HTR-8/SVneo (cell line): ENCODE data around the gene NPIPA8.
"Not testable (repeated sequence)": the region's sequence is repeated elsewhere in the genome, so short reads cannot be mapped to it uniquely, and the experiment has no call there.

Source experiments
- DNase-seq: peaks from one replicate; pipeline ENCODE4 v3.0.0; 2011; ENCODE audit warnings: low spot score, mixed read lengths; ENCODE audit not compliant: insufficient read length
- FAIRE-seq: peaks from 2 replicates; lab custom pipeline; 2011; peaks lifted over from hg19 to GRCh38; lab: Jason Lieb, UNC

The NPIPA8 gene

DNA sequence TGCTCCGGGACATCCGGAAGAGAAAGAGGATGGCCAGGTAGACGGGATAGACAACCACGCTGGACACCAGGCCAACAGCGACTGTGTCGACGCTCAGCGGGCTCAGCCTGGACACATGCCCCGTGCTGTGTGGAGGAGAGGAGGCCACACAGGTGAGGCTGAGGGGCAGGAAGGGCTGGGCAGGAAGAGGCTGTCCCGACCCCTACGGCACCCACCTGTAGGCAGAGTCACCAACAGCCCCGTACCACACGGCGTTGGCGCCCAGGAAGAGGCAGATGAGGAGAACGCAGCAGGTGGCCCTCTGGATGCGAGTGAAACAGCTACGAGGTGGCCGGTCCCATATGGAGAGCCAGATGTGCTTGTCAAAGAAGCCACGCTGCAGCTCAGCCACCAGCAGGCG is at the start of gene NPIPA8:
Gene NPIPA8 (minus strand): TSS at position 101 of the 400 bp plus-strand sequence. CDS start 4,074 bp downstream, outside the sequence.
- DNase-seq, FAIRE-seq: not testable (repeated sequence)

DNA sequence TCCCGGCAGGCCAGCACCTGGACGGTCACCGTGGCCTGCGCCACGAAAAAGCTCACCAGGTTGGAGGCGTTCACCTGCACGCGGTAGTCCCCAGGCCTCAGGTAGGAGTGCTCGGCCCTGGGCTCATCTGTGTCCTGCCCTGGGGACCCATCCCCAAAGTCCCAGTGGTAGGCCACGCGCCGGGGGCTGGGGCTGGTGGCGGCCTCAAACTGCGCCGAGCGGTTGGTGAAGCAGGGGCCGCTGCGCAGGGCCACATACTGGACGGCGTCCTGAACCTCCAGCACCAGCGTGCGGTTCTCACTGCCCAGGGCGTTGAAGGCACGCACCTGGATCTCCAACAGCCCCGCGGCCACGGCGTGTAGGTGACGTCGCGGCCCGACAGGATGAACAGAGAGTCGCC is 48.7 kb upstream of the NPIPA8 start:
- not testable (repeated sequence) for DNase-seq, FAIRE-seq

DNA sequence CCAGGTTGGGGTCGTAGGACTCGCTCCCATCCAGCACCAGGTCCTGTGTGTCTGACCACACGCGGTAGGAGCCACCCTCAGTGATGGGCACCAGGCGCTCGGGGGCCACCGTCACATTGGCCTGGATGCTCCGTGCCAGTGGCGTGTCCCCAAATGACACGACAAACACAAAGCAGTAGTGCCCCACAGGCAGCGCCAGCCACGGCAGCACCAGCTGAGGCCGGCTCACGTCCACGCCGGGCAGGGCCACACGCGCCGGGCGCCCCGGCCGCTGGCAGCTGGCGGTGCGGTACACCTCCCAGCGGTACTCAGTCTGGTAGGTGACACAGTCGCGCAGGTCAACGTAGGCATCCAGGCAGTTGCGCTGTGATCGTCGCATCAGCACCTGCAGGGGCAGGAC is 48.3 kb upstream of the NPIPA8 start:
- FAIRE-seq, DNase-seq: not testable (repeated sequence)

DNA sequence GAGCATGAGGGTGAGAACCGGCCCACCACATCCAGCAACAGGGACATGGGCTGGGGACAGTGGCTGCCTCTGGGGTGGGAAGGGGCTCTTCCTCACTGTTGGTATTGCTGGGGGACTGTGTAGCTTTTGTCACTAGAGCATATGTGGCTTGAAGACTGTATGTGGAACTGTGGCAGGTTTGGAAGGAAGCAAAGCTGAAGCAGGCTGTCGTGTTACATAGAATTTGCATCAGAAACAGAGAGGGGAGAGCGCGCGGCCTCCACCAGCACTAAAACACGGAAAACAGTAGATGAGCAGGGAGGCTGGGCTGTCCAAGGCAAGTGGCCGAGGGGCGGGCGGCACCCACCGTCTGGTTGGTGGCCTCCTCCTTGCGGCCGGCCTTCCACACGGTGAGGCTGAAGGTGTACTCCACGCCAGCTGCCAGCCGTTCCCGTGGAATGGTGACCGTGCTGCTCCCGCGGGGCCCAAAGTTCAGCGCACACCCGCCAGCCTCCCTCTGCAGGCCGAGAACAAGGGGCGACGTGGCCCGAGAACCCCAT is 47.6 kb upstream of the NPIPA8 start:
- not testable (repeated sequence) for DNase-seq, FAIRE-seq

DNA sequence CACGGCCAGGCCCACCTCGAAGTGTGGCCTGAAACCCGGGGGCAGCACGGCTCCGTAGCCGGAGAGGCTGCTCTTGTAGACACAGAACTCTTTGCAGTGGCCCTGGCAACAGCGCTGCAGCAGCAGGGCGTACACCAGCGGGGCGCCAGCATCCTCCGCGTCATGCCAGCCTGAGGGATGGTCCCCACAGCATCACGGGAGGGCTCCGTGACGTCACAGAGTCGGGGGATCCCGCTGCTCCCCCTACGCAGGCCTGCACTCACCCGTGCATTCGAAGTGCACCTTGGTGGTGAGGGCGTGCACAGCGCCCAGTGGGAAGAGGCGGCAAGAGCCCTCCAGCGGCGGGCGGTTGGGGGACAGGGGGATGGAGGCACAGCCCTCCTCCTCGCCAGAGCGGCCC is 46.2 kb upstream of the NPIPA8 start:
- FAIRE-seq, DNase-seq: not testable (repeated sequence)

DNA sequence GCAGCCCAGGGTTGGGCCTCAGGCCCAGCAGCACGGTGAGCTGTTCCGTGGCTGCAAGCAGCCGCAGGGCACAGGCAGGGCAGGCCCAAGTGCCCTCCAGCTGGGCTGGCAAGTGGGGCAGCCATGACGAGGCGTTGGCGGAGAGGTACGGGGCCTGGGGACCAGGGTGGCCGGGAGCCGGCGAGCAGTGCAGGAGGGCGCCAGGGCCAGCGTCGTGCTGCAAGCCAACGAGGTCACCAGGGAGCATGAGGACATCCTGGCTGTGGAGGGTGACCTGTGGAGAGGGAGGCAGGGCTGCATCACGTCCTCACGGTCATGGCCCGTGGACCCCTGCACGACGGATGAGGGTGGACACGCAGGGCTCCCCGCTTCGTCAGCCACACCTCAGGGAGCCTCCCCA is 11.2 kb upstream of the NPIPA8 start:
- not testable (repeated sequence) for FAIRE-seq, DNase-seq

DNA sequence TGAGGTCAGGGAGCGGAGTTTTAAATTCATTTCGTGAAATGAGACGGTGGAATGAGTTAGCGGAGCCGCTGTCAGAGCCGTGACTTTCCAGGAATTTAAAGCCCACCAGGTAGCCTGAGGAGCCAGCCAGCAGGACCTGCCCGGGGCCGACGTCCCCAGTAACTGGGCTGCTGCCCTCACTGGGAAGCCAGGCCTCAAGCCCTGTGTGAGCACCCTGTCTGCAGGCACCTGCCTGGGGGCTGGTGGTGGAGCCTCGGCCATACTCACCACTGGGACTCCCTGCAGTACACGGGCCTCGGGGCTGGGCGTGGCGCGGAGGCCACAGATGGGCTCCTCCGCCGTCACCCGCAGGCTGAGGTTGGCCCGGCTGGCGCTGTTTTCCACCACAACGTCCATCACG is 10.5 kb upstream of the NPIPA8 start:
- not testable (repeated sequence) for DNase-seq, FAIRE-seq

DNA sequence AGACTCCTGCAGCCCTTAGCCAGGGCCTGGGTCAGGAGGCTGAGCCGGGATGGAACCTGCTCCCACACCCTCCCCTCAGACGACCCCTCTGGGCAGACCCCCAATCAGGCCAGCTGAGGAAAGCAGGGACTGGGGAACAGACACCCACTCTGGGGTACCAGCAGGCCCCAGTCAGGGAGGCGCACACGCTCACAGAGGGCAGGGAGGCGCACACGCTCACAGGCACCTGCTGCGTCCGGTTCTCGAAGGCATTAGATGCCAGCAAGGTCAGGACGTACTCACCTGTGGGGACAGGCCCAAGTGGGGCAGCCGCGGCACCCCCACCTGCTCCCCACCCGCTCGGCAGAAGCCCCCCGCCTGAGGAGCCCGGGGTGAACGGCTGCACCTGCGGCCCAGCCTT is 8.1 kb upstream of the NPIPA8 start:
- not testable (repeated sequence) for DNase-seq, FAIRE-seq

DNA sequence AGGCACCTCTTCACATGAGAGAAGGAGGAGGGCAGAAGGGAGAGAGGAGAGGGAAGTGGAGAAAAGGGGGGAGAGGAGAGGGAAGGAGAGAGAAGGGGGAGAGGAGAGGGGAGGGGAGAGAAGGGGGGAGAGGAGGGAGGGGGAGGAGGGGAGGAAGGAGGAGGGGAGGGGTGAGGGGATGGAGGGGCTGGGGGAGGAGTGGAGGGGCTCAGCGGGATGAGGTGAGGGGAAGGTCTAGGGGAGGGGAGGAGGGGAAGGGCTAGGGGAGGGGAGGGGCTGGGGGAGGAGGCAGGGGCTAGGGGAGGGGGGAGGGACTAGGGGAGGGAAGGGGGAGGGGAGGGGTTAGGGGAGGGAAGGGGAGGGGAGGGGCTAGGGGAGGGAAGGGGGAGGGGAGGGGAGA is 5.5 kb upstream of the NPIPA8 start:
- not testable (repeated sequence) for FAIRE-seq

DNA sequence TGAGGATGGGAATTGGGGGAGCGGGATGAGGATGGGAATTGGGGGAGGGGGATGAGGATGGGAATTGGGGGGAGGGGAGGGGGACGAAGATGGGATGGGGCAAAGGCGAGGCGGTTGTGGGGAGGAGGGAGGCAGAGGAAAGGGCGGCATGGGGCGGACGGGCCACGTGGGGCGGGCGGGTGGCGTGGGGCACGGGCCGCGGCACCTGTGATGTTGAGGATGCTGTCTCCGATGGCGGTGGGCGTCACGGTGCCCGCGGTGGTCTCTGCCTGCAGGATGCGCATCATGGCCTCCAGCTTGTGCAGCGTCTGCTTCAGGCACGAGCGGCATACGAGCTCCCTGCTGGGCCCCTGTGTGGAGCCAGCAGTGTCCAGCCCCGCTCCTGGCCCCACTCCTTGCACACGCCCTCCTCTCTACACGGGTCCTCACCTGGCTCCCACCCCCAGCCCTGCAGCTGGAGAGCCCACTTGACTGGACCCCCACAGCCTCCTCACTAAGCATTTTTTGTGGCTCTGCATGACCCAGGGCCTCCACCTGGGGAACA is 5.0 kb upstream of the NPIPA8 start:
- DNase-seq, FAIRE-seq: not testable (repeated sequence)

More for the DNA sequence above, 5.5 kb upstream of the NPIPA8 start:
- DNase-seq, result not testable (repeated sequence)

DNA sequence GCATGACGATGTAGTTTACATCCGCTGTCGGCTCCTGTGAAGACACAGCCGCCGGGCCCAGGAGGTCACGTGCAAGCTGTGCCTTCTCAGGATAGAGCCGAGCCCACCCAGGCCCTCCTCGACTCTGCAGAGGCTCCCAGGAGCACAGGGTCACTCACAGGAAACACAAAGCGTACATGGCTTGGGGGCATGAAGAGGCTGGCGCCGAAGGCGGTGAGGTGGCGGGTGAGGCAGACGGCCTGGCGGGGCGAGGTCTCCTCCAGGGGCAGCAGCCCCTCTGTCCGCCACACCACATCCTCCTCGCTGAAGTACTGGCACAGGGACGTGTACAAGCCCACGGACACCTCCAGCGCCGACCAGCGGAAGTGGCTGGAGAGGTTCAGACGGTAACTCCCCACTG is 2.7 kb upstream of the NPIPA8 start:
- DNase-seq, FAIRE-seq: not testable (repeated sequence)

DNA sequence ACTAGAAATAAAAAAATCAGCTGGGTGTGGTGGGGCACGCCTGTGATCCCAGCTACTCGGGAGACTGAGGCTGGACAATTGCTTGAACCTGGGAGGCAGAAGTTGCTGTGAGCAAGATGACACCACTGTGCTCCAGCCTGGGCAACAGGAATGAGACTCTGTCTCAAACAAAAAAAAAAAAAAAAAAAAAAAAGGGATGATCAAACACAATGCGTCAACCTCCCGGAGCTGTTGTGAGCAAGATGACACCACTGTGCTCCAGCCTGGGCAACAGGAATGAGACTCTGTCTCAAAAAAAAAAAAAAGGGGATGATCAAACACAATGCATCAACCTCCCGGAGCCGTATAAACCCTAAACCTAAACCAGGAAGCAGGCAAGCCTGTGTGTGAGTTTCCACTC is 24.7 kb downstream of the NPIPA8 start:
- not testable (repeated sequence) for DNase-seq, FAIRE-seq

DNA sequence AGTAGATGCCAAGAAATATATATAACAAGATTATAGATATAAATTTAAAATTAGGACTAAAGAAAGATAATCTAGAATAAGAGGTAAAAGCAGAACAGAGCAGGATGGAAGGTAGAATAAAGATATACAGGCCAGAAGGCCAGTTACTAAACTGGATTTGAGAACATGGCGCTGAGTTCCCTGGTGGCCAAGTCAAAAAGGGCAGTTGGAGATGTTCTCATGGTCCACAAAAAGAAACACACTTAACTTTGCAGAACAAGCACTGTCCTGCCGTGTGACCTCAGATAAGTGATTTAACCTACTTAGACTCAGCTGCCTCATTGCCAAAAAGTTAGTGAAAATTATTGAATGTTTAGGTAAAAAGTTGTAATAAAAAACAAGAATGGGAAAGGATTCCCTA is 27.4 kb downstream of the NPIPA8 start:
- DNase-seq, FAIRE-seq: not testable (repeated sequence)

DNA sequence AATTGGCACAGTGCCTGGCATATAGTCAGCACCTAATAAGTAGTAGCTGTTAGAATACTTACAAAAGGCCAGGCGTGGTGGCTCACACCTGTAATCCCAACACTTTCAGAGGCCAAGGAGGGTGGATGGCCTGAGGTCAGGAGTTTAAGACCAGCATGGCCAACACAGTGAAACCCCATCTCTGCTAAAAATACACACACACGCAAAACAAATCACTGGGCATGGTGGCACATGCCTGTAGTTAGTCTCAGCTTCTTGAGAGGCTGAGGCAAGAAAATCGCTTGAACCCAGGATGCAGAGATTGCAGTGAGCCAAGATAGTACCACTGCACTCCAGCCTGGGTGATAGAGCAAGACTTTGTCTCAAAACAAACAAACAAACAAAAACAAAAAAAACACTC is 29.3 kb downstream of the NPIPA8 start:
- DNase-seq, FAIRE-seq: not testable (repeated sequence)

DNA sequence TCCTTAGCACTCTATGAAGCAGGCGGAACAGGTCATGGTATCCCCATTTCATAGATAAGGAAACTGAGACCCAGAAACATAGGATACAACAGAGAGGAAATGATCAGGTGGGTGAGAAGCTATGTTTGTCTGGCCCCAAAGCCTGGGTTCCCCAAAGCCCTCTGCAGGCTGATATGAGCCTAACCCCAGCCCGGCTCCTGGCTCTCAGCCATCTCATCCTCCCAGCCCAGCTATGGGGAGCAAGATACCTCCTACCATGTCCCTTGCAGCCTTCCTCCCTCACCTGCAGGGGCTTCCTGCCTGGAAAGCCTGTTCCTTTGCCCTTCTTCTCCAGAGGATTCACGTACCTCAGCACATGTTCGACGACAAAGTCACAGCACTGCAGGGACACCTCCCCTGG is 30.5 kb downstream of the NPIPA8 start:
- DNase-seq, FAIRE-seq: not testable (repeated sequence)

DNA sequence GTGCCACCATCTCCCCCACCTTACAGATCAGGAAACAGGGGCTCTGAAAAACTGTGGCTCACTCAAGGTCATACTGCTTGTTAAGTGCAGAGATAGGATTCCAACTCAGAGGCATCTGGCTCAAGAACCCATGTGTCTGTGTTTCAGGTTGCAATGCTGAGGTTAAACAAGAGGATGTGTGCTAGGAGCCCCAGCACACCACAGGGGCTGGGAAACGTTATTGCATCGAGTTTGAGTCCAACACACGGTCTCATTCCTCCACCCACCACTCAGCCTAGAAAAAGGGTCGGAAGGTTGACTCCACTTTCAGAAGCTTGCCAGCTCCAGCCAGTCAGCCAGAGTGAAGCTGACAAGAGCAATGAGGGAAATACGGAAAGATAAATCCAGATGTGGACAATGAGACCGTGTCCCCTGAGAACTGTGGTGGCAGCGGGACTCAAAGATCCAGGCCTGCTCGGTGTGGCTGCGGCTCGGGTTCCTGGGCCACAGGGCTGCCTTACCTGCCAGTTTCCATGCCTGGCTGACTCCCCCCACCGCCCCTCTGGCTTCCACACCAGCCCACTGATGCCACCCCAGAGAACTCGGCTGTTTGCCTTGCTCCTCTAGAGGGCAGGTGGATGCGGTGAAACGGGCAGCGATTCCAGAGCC is 33.4 kb downstream of the NPIPA8 start:
- DNase-seq, FAIRE-seq: not testable (repeated sequence)

DNA sequence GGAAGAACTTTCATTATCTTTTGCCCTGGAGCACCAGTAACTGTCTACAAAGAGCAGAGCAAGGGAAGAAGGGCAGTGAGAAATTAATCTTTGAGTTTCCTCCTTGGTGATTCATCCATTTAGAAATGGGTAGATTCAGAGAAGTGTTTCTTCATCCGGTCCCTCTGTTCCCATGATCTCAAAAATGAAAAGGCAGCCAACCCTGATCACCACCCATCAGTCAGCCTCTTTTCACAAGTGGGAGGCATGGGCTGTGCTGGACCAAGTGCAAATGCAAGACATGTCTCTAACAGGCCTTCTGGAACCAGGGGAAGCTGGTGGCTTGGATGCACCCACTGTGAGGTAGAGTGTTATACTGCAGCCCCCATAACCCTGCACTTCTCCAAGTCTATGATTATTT is 38.8 kb downstream of the NPIPA8 start:
- not testable (repeated sequence) for FAIRE-seq, DNase-seq

DNA sequence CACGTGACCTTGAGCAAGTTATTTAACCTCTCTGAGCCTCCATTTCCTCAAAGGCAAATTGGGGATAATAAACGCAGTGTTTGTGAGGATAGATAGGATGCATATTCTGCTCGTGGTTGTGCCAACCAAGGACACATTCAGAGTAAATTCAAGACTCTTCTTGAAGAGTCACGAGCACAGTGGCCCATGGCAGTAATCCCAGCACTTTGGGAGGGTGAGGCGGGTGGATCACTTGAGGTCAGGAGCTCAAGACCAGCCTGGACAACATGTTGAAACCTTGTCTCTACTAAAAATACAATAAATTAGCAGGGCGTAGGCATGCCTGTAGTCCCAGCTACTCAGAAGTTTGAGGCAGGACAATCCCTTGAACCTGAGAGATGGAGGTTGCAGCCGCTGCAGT is 39.6 kb downstream of the NPIPA8 start:
- FAIRE-seq, DNase-seq: not testable (repeated sequence)

DNA sequence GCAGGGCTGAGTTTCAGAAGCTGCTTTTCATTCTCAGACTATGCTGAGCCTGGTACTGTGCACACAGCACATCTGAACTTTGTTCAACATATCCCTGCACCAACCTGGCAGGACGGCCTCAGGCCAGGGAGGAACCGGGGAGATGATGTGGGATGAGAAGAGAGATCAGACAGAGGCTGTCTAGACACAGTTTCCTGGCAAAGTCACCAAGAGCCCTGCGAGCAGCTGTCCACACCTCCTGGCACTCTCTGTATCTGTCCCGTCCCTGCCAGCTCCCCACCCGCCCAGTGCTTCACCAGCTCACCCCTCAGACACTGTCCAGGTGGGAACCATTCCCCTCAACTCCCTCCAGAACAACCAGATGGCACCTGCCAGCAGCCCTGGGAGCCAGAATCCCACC is 42.2 kb downstream of the NPIPA8 start:
- FAIRE-seq, DNase-seq: not testable (repeated sequence)

DNA sequence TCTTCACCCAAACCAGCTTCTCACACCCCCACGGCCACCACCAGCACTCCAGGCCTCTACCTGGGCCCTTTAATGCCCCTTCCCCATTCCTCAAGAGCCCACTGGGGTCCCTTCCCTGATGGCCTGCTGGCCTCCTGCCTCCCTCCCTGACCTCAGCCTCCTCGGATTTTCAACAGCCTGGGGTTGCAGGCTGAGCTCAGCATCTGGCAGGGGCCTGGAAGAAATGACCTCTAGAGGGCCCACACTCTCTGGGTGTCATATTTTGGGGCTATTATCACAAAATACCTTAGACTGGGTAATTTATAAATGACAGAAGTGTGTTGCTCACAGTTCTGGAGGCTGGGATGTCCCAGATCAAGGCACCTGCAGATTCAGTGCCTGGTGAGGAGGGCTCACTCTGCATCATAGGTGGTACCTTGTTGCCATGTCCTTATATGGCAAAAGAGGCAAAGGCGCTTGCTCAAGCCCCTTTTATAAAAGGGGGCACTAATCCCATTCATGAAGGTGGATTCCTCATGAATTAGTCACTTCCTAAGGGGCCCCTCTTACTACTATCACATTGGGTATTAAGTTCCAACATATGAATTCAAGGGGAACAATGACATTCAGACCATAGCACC is 43.1 kb downstream of the NPIPA8 start:
- not testable (repeated sequence) for FAIRE-seq, DNase-seq

DNA sequence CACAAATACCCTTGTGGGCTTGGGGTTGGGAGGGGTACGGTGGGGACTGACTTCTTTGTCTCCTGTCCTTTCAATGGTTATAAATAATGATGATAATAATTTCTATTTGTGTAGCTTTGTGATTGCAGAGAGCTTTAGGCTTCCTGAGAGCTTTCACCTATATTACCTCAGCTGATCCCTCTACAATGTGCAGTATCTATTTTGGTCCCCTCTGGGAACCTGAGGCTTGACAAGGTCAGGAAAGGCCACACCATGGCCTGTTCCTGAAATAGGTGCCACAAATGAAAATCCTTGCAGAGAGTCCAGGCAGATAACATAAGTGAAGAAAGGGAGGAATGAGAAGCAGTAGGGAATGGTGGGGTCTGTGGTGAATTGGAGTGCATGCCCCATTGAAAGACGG is 45.6 kb downstream of the NPIPA8 start:
- not testable (repeated sequence) for DNase-seq, FAIRE-seq
